ENCODE results near the gene PTRH1.

DNA sequence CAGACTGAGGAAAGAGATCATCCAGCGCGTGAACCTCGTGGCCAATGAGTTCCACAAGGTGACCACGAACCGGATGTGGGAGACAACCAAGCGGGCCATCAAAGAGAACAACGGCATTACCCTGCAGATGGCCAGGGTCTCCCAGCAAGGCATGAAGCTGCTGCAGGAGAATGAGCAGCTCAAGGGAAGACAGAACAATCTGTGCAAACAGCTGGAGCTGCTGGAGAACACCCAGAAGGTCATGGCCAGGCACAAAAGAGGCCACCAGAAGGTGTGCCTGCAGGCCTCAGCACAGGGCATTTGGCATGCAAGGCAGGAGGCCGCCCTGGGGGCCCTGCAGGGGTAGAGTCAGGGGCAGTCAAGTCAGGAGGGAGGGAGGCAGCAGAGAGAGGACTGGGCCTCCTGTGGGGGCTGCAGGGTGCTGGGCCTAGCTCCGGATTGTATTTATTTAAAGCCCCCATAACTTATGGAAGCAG lies 4.2 kb downstream of the PTRH1 start:
- TF ChIP-seq, protein P1, sequence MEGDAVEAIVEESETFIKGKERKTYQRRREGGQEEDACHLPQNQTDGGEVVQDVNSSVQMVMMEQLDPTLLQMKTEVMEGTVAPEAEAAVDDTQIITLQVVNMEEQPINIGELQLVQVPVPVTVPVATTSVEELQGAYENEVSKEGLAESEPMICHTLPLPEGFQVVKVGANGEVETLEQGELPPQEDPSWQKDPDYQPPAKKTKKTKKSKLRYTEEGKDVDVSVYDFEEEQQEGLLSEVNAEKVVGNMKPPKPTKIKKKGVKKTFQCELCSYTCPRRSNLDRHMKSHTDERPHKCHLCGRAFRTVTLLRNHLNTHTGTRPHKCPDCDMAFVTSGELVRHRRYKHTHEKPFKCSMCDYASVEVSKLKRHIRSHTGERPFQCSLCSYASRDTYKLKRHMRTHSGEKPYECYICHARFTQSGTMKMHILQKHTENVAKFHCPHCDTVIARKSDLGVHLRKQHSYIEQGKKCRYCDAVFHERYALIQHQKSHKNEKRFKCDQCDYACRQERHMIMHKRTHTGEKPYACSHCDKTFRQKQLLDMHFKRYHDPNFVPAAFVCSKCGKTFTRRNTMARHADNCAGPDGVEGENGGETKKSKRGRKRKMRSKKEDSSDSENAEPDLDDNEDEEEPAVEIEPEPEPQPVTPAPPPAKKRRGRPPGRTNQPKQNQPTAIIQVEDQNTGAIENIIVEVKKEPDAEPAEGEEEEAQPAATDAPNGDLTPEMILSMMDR (IDR thresholded peaks at IDR 0.05) = no peak
- TF ChIP-seq ZFX (IDR thresholded peaks at IDR 0.05; ENCODE audit: borderline replicate concordance) = no peak
